Lower leg skin (tissue), 4 donors: ENCODE measurements around the gene CREBBP. TPM values are rescaled to one million over a fixed set of nuclear protein-coding genes. Genes with fewer than 3 reads are reported as not detected.

ENCODE experiments used
- DNase-seq, 2 donors: peaks; one replicate each; pipeline ENCODE4 v3.0.0-alpha.2; 2019; ENCODE audit warnings: low spot score in 2 of 2
- H3K4me3 ChIP-seq: fragments of 200-600 bp; sonication (generic); 2 replicates; pipeline ENCODE4 v1.5.1; 2017; ENCODE audit warnings: mild to moderate bottlenecking, low read depth; ENCODE audit not compliant: poor library complexity, severe bottlenecking
- POLR2A ChIP-seq, 2 donors: fragments of 450-650 bp; IDR thresholded peaks; one replicate each; pipeline ENCODE4 v1.6.1; 2016 to 2017; ENCODE audit warnings: antibody characterized with exemption in 2 of 2, mild to moderate bottlenecking in 1 of 2, moderate library complexity in 1 of 2
- WGBS, 2 donors: methylation state at CpG; one replicate each; pipeline ENCODE4 v1.1.5; 2018; 5-methylcytosine and 5-hydroxymethylcytosine counted together
- intact Hi-C: fragments of 100-400 bp; cut with DNase I; formaldehyde crosslinking; loops from one replicate; pipeline ENCODE4 v1.15.0; 2023; ENCODE audit warnings: low total_unique reads
- total RNA-seq, 4 donors: library from RNA; depleted of rRNA; stranded (reverse); fragments of >200 nt; gene quantifications; one replicate each; pipeline ENCODE4 v1.1.0, GENCODE V29; 2016
- TF ChIP-seq, protein P1 (sequence below), 3 donors: fragments of 450-650 bp; IDR thresholded peaks; one replicate each; pipeline ENCODE4 v1.5.1; 2016; ENCODE audit warnings: antibody characterized with exemption in 3 of 3, mild to moderate bottlenecking in 3 of 3, moderate library complexity in 2 of 3

CREBBP gene
- total RNA-seq, 4 donors from 2014 or later, result 45.5 to 152 (median 65.7) TPM

DNA sequence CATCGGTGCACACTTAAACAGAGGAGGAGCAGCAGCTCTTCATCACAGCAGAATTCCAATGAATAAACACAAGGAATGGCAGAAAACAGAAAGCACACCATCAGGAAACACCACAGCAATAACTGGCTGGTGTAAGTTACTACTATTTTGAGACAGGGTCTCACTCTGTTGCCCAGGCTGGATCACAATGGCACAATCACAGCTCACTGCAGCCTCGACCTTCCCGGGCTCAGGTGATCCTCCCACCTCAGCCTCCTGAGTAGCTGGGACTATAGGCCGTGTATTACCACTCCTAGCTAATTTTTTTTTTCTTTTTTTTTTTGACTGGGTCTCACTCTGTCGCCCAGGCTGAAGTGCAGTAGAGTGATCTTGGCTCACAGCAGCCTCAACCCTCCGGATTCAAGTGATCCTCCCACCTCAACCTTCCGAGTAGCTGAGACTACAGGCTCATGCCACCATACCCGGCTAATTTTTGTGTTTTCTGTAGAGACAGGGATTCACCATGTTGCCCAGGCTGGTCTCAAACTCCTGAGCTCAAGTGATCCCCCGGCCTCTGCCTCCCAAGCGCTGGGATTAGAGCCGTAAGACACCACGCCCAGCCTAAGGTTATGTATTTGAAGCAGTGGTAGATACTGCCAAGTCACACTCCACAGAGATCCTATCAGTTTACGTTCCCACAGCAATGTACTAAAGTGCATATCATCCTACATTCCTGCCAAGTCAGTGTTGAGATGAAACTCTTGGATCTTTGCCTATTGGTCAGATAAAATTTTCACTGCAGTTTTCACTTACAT is 183.9 kb downstream of the CREBBP start:
- no peak for DNase-seq
- WGBS, 2 donors, result 60 to 71% methylated on average over 13 of the region's 13 CpGs
- H3K4me3 ChIP-seq, result no peak overlapping the region
- TF ChIP-seq, protein P1, sequence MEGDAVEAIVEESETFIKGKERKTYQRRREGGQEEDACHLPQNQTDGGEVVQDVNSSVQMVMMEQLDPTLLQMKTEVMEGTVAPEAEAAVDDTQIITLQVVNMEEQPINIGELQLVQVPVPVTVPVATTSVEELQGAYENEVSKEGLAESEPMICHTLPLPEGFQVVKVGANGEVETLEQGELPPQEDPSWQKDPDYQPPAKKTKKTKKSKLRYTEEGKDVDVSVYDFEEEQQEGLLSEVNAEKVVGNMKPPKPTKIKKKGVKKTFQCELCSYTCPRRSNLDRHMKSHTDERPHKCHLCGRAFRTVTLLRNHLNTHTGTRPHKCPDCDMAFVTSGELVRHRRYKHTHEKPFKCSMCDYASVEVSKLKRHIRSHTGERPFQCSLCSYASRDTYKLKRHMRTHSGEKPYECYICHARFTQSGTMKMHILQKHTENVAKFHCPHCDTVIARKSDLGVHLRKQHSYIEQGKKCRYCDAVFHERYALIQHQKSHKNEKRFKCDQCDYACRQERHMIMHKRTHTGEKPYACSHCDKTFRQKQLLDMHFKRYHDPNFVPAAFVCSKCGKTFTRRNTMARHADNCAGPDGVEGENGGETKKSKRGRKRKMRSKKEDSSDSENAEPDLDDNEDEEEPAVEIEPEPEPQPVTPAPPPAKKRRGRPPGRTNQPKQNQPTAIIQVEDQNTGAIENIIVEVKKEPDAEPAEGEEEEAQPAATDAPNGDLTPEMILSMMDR (IDR thresholded peaks at IDR 0.05), result no peak
- no peak for TF ChIP-seq POLR2A (IDR thresholded peaks at IDR 0.05)
- intact Hi-C loops, result loop anchor here (10.0 kb wide), 1 partner anchor 188 kb away; the partner anchor contains the start of gene CREBBP

DNA sequence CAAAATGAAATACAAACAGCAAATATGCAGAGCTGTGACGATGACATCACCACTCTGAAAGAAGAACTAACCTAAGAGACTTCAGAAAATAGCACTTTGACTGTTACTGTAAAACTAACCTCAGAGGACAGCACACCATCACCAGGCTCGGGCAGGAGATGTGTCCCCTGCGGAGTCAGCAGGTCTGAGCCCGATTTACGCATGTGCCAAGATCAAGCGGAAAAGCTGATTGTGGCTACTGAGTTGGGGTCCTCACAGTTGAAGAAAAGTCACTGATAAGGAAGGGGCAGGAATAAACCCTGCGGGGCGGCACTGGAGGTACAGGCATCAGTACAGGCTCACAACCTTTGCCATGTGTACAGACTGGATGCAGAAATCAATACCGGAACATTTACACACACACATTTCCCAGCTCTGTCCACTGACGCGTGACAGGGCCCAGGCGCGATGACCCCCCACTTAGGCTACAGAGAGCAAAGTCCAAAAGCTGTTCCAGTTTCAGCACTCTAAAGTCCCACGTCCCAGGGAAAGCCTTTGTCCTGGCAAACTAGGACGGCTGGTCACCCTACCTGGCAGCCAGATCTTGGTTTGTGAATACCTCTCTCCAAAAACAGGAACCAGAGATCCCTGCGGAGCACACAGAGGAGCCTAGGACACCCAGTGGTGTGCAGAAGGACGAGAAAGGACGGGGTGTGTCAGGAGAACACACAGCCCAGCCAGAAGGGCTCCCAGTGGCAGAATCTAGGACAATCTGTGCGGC is 184.7 kb downstream of the CREBBP start:
- H3K4me3 ChIP-seq, result no peak overlapping the region
- intact Hi-C loops, result loop anchor here (10.0 kb wide), 1 partner anchor 189 kb away; the partner anchor contains the start of gene CREBBP
- DNase-seq, result no peak
- no peak for TF ChIP-seq POLR2A (IDR thresholded peaks at IDR 0.05)
- TF ChIP-seq, protein P1 (IDR thresholded peaks at IDR 0.05), result peak in 1 of 3 donors; percentile 10
- 88 to 89% methylated on average over 19 of the region's 19 CpGs for WGBS, 2 donors

DNA sequence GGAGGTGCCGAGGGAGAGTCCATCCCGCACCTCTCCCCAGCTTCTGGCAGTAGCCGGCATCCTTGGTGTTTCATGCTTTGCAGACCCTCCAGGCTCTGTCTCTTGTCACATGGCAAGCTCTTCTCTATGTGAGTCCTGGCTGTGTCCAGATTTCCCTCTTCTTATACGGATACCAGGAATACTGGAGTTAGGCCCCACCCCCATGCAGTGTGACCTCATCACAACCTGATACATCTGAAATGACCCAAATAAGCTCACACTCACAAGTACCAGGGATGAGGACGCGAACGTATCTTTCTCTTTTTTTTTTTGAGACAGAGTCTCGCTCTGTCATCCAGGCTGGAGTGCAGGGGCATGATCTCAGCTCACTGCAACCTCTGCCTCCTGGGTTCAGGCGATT is 186.5 kb downstream of the CREBBP start:
- WGBS, 2 donors, result 91 to 92% methylated on average over 9 of the region's 9 CpGs
- no peak overlapping the region for H3K4me3 ChIP-seq
- TF ChIP-seq, protein P1 (IDR thresholded peaks at IDR 0.05), result no peak
- no peak for TF ChIP-seq POLR2A (IDR thresholded peaks at IDR 0.05)
- intact Hi-C loops, result loop anchor here (10.0 kb wide), 1 partner anchor 191 kb away; the partner anchor contains the start of gene CREBBP
- no peak for DNase-seq

DNA sequence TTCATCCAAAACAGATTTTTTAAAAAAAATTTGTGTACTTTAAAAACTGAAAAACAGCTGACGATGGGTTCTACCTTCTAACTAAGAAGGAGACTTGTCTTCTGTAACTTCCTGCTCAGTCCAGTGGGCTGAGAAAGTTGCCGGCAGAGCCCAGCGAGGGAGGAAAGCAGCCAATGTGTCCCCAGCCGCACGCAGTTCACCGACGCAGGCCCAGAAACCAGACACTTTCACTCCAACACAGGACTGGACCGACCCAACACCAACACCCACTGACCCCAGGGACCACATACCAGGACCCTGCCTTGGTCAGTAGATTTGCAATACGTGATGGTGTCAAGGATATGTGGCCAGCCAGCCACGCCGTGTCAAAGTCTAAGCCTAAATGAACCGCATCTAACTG is 188.8 kb downstream of the CREBBP start:
- intact Hi-C loops, result loop anchor here (10.0 kb wide), 1 partner anchor 193 kb away; the partner anchor contains the start of gene CREBBP
- 65 to 75% methylated on average over 12 of the region's 12 CpGs for WGBS, 2 donors
- no peak for DNase-seq
- TF ChIP-seq POLR2A (IDR thresholded peaks at IDR 0.05), result no peak
- TF ChIP-seq, protein P1 (IDR thresholded peaks at IDR 0.05), result no peak
- H3K4me3 ChIP-seq, result no peak overlapping the region

DNA sequence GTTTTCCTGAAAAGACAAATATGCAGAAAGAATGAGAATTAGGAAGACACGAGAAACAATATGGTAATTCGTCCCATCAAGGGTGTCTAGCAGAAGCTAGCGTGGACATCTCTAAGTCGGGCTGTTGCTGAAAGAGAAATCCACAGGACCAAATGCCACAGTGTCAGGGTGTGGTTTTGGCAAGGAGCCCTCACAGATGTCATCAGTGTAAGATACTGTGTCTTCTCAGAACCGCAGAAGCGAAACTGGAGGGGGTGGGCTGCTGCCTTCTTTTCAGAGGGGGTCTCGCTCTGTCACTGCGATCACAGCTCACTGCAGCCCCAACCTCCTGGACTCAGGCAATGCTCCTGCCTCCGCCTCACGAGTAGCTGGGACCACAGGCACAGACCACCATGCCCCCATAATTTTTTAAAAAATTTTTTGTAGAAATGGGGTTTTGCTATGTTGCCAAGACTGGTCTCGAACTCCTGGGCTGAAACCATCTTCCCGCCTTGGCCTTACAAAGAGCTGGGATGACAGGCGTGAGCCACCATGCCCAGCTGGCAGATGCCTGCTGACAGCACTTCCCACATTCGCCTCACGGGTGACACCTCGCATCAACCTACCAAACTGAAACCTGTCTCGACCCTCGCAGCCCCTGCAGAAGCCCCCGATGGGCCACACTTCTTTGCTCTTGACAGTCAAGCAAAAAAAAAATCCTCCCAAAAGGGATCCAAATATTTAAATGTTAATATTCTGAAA is 189.4 kb downstream of the CREBBP start:
- intact Hi-C loops, result loop anchor here (10.0 kb wide), 1 partner anchor 194 kb away; the partner anchor contains the start of gene CREBBP
- DNase-seq, result peak; percentile 71 to 90
- TF ChIP-seq, protein P1 (IDR thresholded peaks at IDR 0.05), result no peak
- TF ChIP-seq POLR2A (IDR thresholded peaks at IDR 0.05), result no peak
- H3K4me3 ChIP-seq, result no peak overlapping the region
- WGBS, 2 donors, result 56 to 60% methylated on average over 19 of the region's 19 CpGs
